NCI-H774 (cell line): Measurements from ENCODE around the gene STK38L.
A peak's percentile ranks its signal among the peaks of the same experiment; 100 is the strongest.
"Not testable (repeated sequence)": the region's sequence is repeated elsewhere in the genome, so short reads cannot be mapped to it uniquely, and the experiment has no call there.

ENCODE experiments used
- DNase-seq: peaks from one replicate; lab custom pipeline; 2025; lab: John Stamatoyannopoulos, UW

Gene STK38L

GRCh38 chr12:27226407-27226929 is 17.6 kb upstream of the STK38L start:
- DNase-seq = no peak

- DNase-seq = no peak
Observed at GRCh38 chr12:27229367-27229766, 14.7 kb upstream of the STK38L start.

- DNase-seq = not testable (repeated sequence)
Observed at GRCh38 chr12:27231374-27231773, 12.7 kb upstream of the STK38L start.

- no peak for DNase-seq
Observed at GRCh38 chr12:27233814-27234213, 10.3 kb upstream of the STK38L start.

GRCh38 chr12:27236498-27236897 is 7.6 kb upstream of the STK38L start:
- DNase-seq = no peak

- no peak for DNase-seq
Observed at GRCh38 chr12:27237790-27238771, 6.0 kb upstream of the STK38L start.

- no peak for DNase-seq
Observed at GRCh38 chr12:27243006-27243405, 1.1 kb upstream of the STK38L start.

- DNase-seq = no peak
Observed at GRCh38 chr12:27244689-27245488, 803 bp downstream of the STK38L start.

GRCh38 chr12:27246141-27246540 is 2.1 kb downstream of the STK38L start:
- DNase-seq = no peak

- no peak for DNase-seq
Observed at GRCh38 chr12:27246774-27247173, 2.7 kb downstream of the STK38L start.

- DNase-seq = no peak
Observed at GRCh38 chr12:27252934-27253333, 8.8 kb downstream of the STK38L start.

- DNase-seq = no peak
Observed at GRCh38 chr12:27253347-27253746, 9.3 kb downstream of the STK38L start.

- no peak for DNase-seq
Observed at GRCh38 chr12:27255806-27256205, 11.7 kb downstream of the STK38L start.

GRCh38 chr12:27257104-27257843 is 13.2 kb downstream of the STK38L start:
- no peak for DNase-seq

GRCh38 chr12:27260746-27261145 is 16.7 kb downstream of the STK38L start:
- DNase-seq = no peak

- DNase-seq = no peak
Observed at GRCh38 chr12:27261866-27262265, 17.8 kb downstream of the STK38L start.

- no peak for DNase-seq
Observed at GRCh38 chr12:27270148-27270547, 26.1 kb downstream of the STK38L start.

- DNase-seq = no peak
Observed at GRCh38 chr12:27271206-27271605, 27.1 kb downstream of the STK38L start.

GRCh38 chr12:27272373-27273028 is 28.4 kb downstream of the STK38L start:
- peak; percentile 75 for DNase-seq

- DNase-seq = no peak
Observed at GRCh38 chr12:27273114-27273513, 29.0 kb downstream of the STK38L start.

- no peak for DNase-seq
Observed at GRCh38 chr12:27274706-27275105, 30.6 kb downstream of the STK38L start.
